Glutamatergic neuron (in vitro differentiated cells): ENCODE data around the gene ARCN1. TPM values are rescaled to one million over a fixed set of nuclear protein-coding genes. Genes with fewer than 3 reads are reported as not detected.

Experiments used
- DNase-seq: peaks from one replicate; pipeline ENCODE4 v3.0.0; 2022
- H3K27ac Mint-ChIP-seq: one replicate; pipeline ENCODE4 v1.8.0; 2020; ENCODE audit warnings: mild to moderate bottlenecking, mixed read lengths, inconsistent platforms; ENCODE audit not compliant: unreplicated experiment
- H3K27me3 Mint-ChIP-seq: one replicate; pipeline ENCODE4 v1.8.0; 2020; ENCODE audit warnings: mild to moderate bottlenecking, moderate library complexity, mixed read lengths, inconsistent platforms; ENCODE audit not compliant: unreplicated experiment
- H3K36me3 Mint-ChIP-seq: one replicate; pipeline ENCODE4 v1.8.0; 2020; ENCODE audit warnings: mild to moderate bottlenecking, mixed read lengths, inconsistent platforms; ENCODE audit not compliant: unreplicated experiment
- H3K4me1 Mint-ChIP-seq: one replicate; pipeline ENCODE4 v1.8.0; 2020; ENCODE audit warnings: mild to moderate bottlenecking, low read depth, mixed read lengths, inconsistent platforms; ENCODE audit not compliant: unreplicated experiment
- H3K4me3 Mint-ChIP-seq: one replicate; pipeline ENCODE4 v1.8.0; 2020; ENCODE audit warnings: mild to moderate bottlenecking, mixed read lengths, inconsistent platforms; ENCODE audit not compliant: unreplicated experiment
- H3K9me3 Mint-ChIP-seq: one replicate; pipeline ENCODE4 v1.8.0; 2020; ENCODE audit warnings: mild to moderate bottlenecking, moderate library complexity, mixed read lengths, inconsistent platforms; ENCODE audit not compliant: unreplicated experiment
- microRNA-seq: library from miRNA; unstranded; fragments of <30 nt; microRNA quantifications from one replicate; pipeline ENCODE4, GENCODE V29; 2020; ENCODE audit not compliant: unreplicated experiment
- total RNA-seq: library from RNA; stranded (reverse); fragmentation: NEBNext Ultra II Directional; extraction: Animal tissue kit (Norgen Biotek cat#: 25700); gene quantifications from one replicate; pipeline ENCODE4 v1.2.1, GENCODE V29; 2021; ENCODE audit not compliant: unreplicated experiment
- TF ChIP-seq, protein P1 (sequence below): fragments of 200-600 bp; sonication (generic); IDR thresholded peaks from one replicate; pipeline ENCODE4 v1.5.0; 2021; ENCODE audit not compliant: partially characterized antibody, unreplicated experiment

Gene ARCN1
- total RNA-seq, 1 donor from 2014 or later = 118 TPM

DNA sequence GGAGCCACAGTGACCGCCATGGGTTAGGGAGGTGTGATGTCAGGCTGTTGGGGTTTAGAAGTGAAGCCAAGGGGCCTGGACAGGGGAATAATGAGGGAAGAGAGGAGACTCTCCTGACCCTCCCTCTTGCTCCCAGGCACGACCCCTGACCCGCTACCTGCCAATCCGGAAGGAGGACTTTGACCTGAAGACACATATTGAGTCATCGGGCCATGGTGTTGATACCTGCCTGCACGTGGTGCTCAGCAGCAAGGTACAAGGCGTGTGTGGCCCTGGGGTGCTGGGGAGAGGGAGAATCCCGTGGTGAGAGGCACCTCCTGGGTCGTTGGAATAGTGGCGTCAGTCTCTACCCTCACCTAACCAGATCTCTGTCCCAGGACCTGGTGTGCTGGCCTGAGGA is 77.7 kb downstream of the ARCN1 start:
- Mint-ChIP-seq H3K4me3 (no peak overlapping the region), H3K27ac (no peak overlapping the region), H3K36me3 (no peaks in the 10 kb centered on the region), H3K9me3 (peaks cover 4% of the 10 kb centered on the region), H3K27me3 (no peaks in the 10 kb centered on the region), H3K4me1 (no peaks in the 10 kb centered on the region)
- TF ChIP-seq, protein P1, sequence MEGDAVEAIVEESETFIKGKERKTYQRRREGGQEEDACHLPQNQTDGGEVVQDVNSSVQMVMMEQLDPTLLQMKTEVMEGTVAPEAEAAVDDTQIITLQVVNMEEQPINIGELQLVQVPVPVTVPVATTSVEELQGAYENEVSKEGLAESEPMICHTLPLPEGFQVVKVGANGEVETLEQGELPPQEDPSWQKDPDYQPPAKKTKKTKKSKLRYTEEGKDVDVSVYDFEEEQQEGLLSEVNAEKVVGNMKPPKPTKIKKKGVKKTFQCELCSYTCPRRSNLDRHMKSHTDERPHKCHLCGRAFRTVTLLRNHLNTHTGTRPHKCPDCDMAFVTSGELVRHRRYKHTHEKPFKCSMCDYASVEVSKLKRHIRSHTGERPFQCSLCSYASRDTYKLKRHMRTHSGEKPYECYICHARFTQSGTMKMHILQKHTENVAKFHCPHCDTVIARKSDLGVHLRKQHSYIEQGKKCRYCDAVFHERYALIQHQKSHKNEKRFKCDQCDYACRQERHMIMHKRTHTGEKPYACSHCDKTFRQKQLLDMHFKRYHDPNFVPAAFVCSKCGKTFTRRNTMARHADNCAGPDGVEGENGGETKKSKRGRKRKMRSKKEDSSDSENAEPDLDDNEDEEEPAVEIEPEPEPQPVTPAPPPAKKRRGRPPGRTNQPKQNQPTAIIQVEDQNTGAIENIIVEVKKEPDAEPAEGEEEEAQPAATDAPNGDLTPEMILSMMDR = no peak
- DNase-seq = no peak

DNA sequence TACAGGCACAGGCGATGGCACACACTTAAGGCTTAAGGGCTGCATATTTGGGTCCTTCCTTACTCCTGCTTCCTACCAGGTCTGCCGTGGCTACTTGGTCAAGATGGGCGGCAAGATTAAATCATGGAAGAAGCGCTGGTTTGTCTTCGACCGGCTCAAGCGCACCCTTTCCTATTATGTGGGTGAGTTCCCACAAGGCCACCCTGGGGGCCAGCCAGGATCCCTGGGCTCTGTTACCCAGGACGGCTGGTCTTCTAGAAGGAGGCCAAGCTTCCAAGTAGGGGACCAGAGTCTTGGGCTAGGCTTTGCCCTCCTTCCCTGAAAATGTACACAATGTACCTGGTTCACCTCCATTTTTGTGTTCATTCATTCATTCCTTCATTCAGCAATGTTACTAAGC is 78.2 kb downstream of the ARCN1 start:
- DNase-seq = no peak
- TF ChIP-seq, protein P1 = no peak
- Mint-ChIP-seq H3K36me3 (no peaks in the 10 kb centered on the region), H3K9me3 (peaks cover 4% of the 10 kb centered on the region), H3K4me1 (no peaks in the 10 kb centered on the region), H3K27ac (no peak overlapping the region), H3K4me3 (no peak overlapping the region), H3K27me3 (no peaks in the 10 kb centered on the region)

DNA sequence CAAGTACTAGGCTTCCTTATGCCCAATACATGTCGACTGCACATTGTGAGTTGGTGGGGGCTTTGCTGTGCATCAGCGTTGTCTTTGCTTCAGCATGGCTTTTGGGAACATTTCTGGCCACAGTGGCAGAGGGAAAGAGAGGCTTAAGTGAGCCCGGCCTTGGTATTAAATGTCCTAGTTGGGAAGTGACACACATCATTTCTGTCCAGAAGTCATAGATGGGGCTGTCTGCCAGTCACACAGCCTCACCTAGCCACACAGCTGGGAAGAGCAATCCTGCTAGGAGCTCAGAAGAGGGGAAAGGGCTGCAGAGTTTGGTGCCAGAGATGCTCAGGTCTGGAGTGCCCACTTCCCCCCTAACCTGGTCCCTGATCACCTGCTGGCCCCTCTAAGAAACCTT is 79.6 kb downstream of the ARCN1 start:
- Mint-ChIP-seq H3K9me3 (peaks cover 2% of the 10 kb centered on the region), H3K27me3 (no peaks in the 10 kb centered on the region), H3K4me1 (peaks cover 2% of the 10 kb centered on the region), H3K4me3 (no peak overlapping the region), H3K36me3 (no peaks in the 10 kb centered on the region), H3K27ac (no peak overlapping the region)
- no peak for DNase-seq
- TF ChIP-seq, protein P1 = no peak

Small RNA genes lying within 50 kb of the gene (microRNA-seq; reads per million reads assigned to microRNA genes)
- gene MIR6716 = 0.83 reads per million

Other genes with a start within 250 kb of the ARCN1 start
- gene CD3D, start 229.7 kb upstream of the ARCN1 start, total RNA-seq = not detected
- gene CD3G, start 228.1 kb upstream of the ARCN1 start, total RNA-seq = 0.39 TPM
- 44.0 TPM for gene UBE4A, start 212.8 kb upstream of the ARCN1 start, total RNA-seq
- gene ATP5MG, start 170.8 kb upstream of the ARCN1 start, total RNA-seq = 140 TPM
- gene KMT2A, start 135.9 kb upstream of the ARCN1 start, total RNA-seq = 132 TPM
- gene TTC36, start 44.9 kb upstream of the ARCN1 start, total RNA-seq = 1.9 TPM
- gene TMEM25, start 41.2 kb upstream of the ARCN1 start, total RNA-seq = 76.8 TPM
- gene IFT46, start 6.5 kb upstream of the ARCN1 start, total RNA-seq = 21.1 TPM
- 78.4 TPM for gene PHLDB1, start 35.2 kb downstream of the ARCN1 start, total RNA-seq
- not detected for gene TREH, start 107.2 kb downstream of the ARCN1 start, total RNA-seq
- 188 TPM for gene DDX6, start 218.8 kb downstream of the ARCN1 start, total RNA-seq